Neuronal stem cell (in vitro differentiated cells): Measurements from ENCODE around the gene ITGB6.
A peak's percentile ranks its signal among the peaks of the same experiment; 100 is the strongest.
"Not testable (repeated sequence)": the region's sequence is repeated elsewhere in the genome, so short reads cannot be mapped to it uniquely, and the experiment has no call there.

ENCODE experiments used
- DNase-seq: peaks from one replicate; pipeline ENCODE4 v3.0.0-alpha.2; 2013; ENCODE audit warnings: low spot score
- H2AFZ ChIP-seq: one replicate; pipeline ENCODE4 v1.6.1; 2013; ENCODE audit warnings: mild to moderate bottlenecking, low read length, inconsistent platforms
- H2AK5ac ChIP-seq: 2 replicates; pipeline ENCODE4 v1.6.1; 2013; ENCODE audit warnings: low read depth, mild to moderate bottlenecking, inconsistent platforms, low read length, moderate library complexity, mixed read lengths
- H2BK120ac ChIP-seq: 2 replicates; pipeline ENCODE4 v1.6.1; 2013; ENCODE audit warnings: low read depth, mild to moderate bottlenecking, inconsistent platforms, low read length, moderate library complexity, mixed read lengths
- H2BK12ac ChIP-seq: one replicate; pipeline ENCODE4 v1.6.1; 2013; ENCODE audit warnings: low read length, inconsistent platforms
- H2BK15ac ChIP-seq: 2 replicates; pipeline ENCODE4 v1.6.1; 2013; ENCODE audit warnings: mild to moderate bottlenecking, low read length, inconsistent platforms, mixed read lengths
- H2BK5ac ChIP-seq: one replicate; pipeline ENCODE4 v1.6.1; 2013; ENCODE audit warnings: inconsistent platforms, mild to moderate bottlenecking, low read length, moderate library complexity
- H3K14ac ChIP-seq: one replicate; pipeline ENCODE4 v1.6.1; 2013; ENCODE audit warnings: low read length, inconsistent platforms
- H3K18ac ChIP-seq: 2 replicates; pipeline ENCODE4 v1.6.1; 2013; ENCODE audit warnings: low read length, inconsistent platforms
- H3K23ac ChIP-seq: 2 replicates; pipeline ENCODE4 v1.6.1; 2013; ENCODE audit warnings: low read depth, mild to moderate bottlenecking, mixed read lengths, low read length, inconsistent platforms; ENCODE audit not compliant: poor library complexity
- H3K27ac ChIP-seq: replicated peaks from 3 replicates; pipeline ENCODE4 v1.5.1; 2013; ENCODE audit warnings: low read length, inconsistent platforms
- H3K27me3 ChIP-seq, 3 experiments: 2 replicates each; pipeline ENCODE4 v1.6.1; 2013; ENCODE audit warnings: low read length in 3 of 3, mild to moderate bottlenecking in 2 of 3, inconsistent platforms in 1 of 3, low read depth in 1 of 3, mixed read lengths in 1 of 3, moderate library complexity in 1 of 3; ENCODE audit not compliant: control insufficient read depth in 3 of 3, insufficient read depth in 3 of 3
- H3K36me3 ChIP-seq, 2 donors: replicated peaks in 1 of 2; 2 replicates each; pipeline ENCODE4 v1.6.1; 2013; ENCODE audit warnings: low read length in 2 of 2; ENCODE audit not compliant: control insufficient read depth in 2 of 2, insufficient read depth in 2 of 2
- H3K4ac ChIP-seq: 2 replicates; pipeline ENCODE4 v1.6.1; 2013; ENCODE audit warnings: inconsistent platforms, mild to moderate bottlenecking, low read length, moderate library complexity
- H3K4me1 ChIP-seq, 2 donors: 1 replicate in 1 of 2; 2 replicates in 1 of 2; pipeline ENCODE4 v1.6.1; 2013; ENCODE audit warnings: low read length in 2 of 2, low read depth in 1 of 2; ENCODE audit not compliant: control insufficient read depth in 2 of 2, insufficient read depth in 1 of 2
- H3K4me2 ChIP-seq: one replicate; pipeline ENCODE4 v1.6.1; 2013; ENCODE audit warnings: mild to moderate bottlenecking, low read length, inconsistent platforms; ENCODE audit not compliant: insufficient read depth, poor library complexity, severe bottlenecking
- H3K4me3 ChIP-seq, 2 donors: 2 replicates each; pipeline ENCODE4 v1.5.1; 2013; ENCODE audit warnings: low read length in 2 of 2, mild to moderate bottlenecking in 2 of 2, inconsistent platforms in 1 of 2, moderate library complexity in 1 of 2
- H3K79me1 ChIP-seq: one replicate; pipeline ENCODE4 v1.6.1; 2013; ENCODE audit warnings: low read depth, mild to moderate bottlenecking, inconsistent platforms, low read length, moderate library complexity
- H3K9ac ChIP-seq: one replicate; pipeline ENCODE4 v1.6.1; 2013; ENCODE audit warnings: mild to moderate bottlenecking, low read depth, low read length, inconsistent platforms; ENCODE audit not compliant: poor library complexity
- H3K9me3 ChIP-seq, 2 donors: replicated peaks in 1 of 2; 2 replicates each; pipeline versions ENCODE3 to v1.6.1; 2013; ENCODE audit warnings: low read length in 2 of 2, mild to moderate bottlenecking in 2 of 2, inconsistent platforms in 1 of 2, low read depth in 1 of 2, mixed read lengths in 1 of 2, moderate library complexity in 1 of 2; ENCODE audit not compliant: control insufficient read depth in 2 of 2, insufficient read depth in 1 of 2
- H4K8ac ChIP-seq: one replicate; pipeline ENCODE4 v1.6.1; 2013; ENCODE audit warnings: low read depth, mild to moderate bottlenecking, inconsistent platforms, low read length, moderate library complexity
- H4K91ac ChIP-seq: one replicate; pipeline ENCODE4 v1.6.1; 2013; ENCODE audit warnings: low read length, low read depth, mild to moderate bottlenecking, inconsistent platforms; ENCODE audit not compliant: poor library complexity
- WGBS, 2 donors: extraction: QIAGEN DNeasy Blood & Tissue Kit; methylation state at CpG; one replicate each; pipeline ENCODE4 v1.1.7; 2013; ENCODE audit warnings: missing lambda C conversion rate in 2 of 2, mixed read lengths in 1 of 2; ENCODE audit not compliant: insufficient read length in 2 of 2, insufficient replicate concordance in 1 of 2; ENCODE audit errors: extremely low coverage in 2 of 2; 5-methylcytosine and 5-hydroxymethylcytosine counted together

ITGB6 gene

GRCh38 chr2:160181146-160181836, 18.8 kb downstream of the ITGB6 start:
- Histone ChIP-seq H2BK12ac (peak overlapping the region; percentile 84), H2BK15ac (peak overlapping the region; percentile 49), H2AFZ (peak overlapping the region; percentile 91), H3K18ac (peak overlapping the region; percentile 89)
- not testable (repeated sequence) for H3K79me1 ChIP-seq, H2BK5ac ChIP-seq, DNase-seq, H3K4ac ChIP-seq, H4K8ac ChIP-seq, H3K36me3 ChIP-seq, H3K14ac ChIP-seq, H2BK120ac ChIP-seq, H3K9ac ChIP-seq, H3K4me1 ChIP-seq, H3K27me3 ChIP-seq, H3K9me3 ChIP-seq, H3K23ac ChIP-seq, H4K91ac ChIP-seq, H3K27ac ChIP-seq, H3K4me3 ChIP-seq, H3K4me2 ChIP-seq, H2AK5ac ChIP-seq
- no CpG with 5 or more reads among the region's 11 CpGs for whole genome bisulfite sequencing, 2 donors

GRCh38 chr2:160180690-160181089, 19.4 kb downstream of the ITGB6 start:
- WGBS, 2 donors, result no CpG with 5 or more reads among the region's 7 CpGs
- not testable (repeated sequence) for H3K27ac ChIP-seq

GRCh38 chr2:160180172-160180571, 19.9 kb downstream of the ITGB6 start:
- H3K4me2 ChIP-seq, result no peak overlapping the region
- no peak overlapping the region for H4K8ac ChIP-seq
- no peak overlapping the region for H2AK5ac ChIP-seq
- no peak overlapping the region for H2AFZ ChIP-seq
- H3K79me1 ChIP-seq, result no peaks in the 10 kb centered on the region
- no peak overlapping the region for H3K4ac ChIP-seq
- H2BK15ac ChIP-seq, result no peak overlapping the region
- no peak overlapping the region for H3K14ac ChIP-seq
- no peak overlapping the region for H3K4me3 ChIP-seq
- no peaks in the 10 kb centered on the region for H3K36me3 ChIP-seq
- no peak overlapping the region for H4K91ac ChIP-seq
- no peak for DNase-seq
- no peak overlapping the region for H3K9ac ChIP-seq
- peaks cover 0 to 9% of the 10 kb centered on the region in 2 donors for H3K4me1 ChIP-seq
- H2BK12ac ChIP-seq, result no peak overlapping the region
- H3K27ac ChIP-seq, result no peak overlapping the region
- H3K27me3 ChIP-seq, result no peaks in the 10 kb centered on the region
- no peak overlapping the region for H3K18ac ChIP-seq
- no peak overlapping the region for H2BK120ac ChIP-seq
- no peaks in the 10 kb centered on the region for H3K9me3 ChIP-seq
- H2BK5ac ChIP-seq, result no peak overlapping the region
- H3K23ac ChIP-seq, result no peak overlapping the region

More at GRCh38 chr2:160180690-160181089, 19.4 kb downstream of the ITGB6 start:
- H2AK5ac ChIP-seq, result peak overlapping the region; percentile 63
- H2BK120ac ChIP-seq, H2BK15ac ChIP-seq, H3K9ac ChIP-seq, DNase-seq, H3K9me3 ChIP-seq, H4K91ac ChIP-seq, H2BK5ac ChIP-seq, H3K23ac ChIP-seq, H3K36me3 ChIP-seq, H3K4me3 ChIP-seq, H3K4ac ChIP-seq, H3K27me3 ChIP-seq, H3K4me2 ChIP-seq, H3K4me1 ChIP-seq, H3K14ac ChIP-seq, H3K79me1 ChIP-seq: not testable (repeated sequence)
- H2BK12ac ChIP-seq, result peak overlapping the region; percentile 10
- peak overlapping the region; percentile 92 for H4K8ac ChIP-seq
- peak overlapping the region; percentile 91 for H2AFZ ChIP-seq
- peak overlapping the region; percentile 76 for H3K18ac ChIP-seq

- H3K18ac ChIP-seq, result no peak overlapping the region
- no peak overlapping the region for H2AK5ac ChIP-seq
- no peak overlapping the region for H4K8ac ChIP-seq
- H3K79me1 ChIP-seq, result no peaks in the 10 kb centered on the region
- no peak overlapping the region for H3K23ac ChIP-seq
- no peak overlapping the region for H2BK120ac ChIP-seq
- no peak overlapping the region for H4K91ac ChIP-seq
- no peak overlapping the region for H3K4me3 ChIP-seq
- no peak overlapping the region for H2AFZ ChIP-seq
- no peaks in the 10 kb centered on the region for H3K36me3 ChIP-seq
- H3K4ac ChIP-seq, result no peak overlapping the region
- no peak overlapping the region for H2BK15ac ChIP-seq
- H2BK5ac ChIP-seq, result no peak overlapping the region
- no peaks in the 10 kb centered on the region for H3K4me1 ChIP-seq
- WGBS, 2 donors, result no CpG with 5 or more reads among the region's 8 CpGs
- H2BK12ac ChIP-seq, result no peak overlapping the region
- no peak overlapping the region for H3K14ac ChIP-seq
- H3K4me2 ChIP-seq, result no peak overlapping the region
- no peaks in the 10 kb centered on the region for H3K27me3 ChIP-seq
- no peak for DNase-seq
- H3K9me3 ChIP-seq, result no peaks in the 10 kb centered on the region
- H3K27ac ChIP-seq, result no peak overlapping the region
- no peak overlapping the region for H3K9ac ChIP-seq
These were observed 24.6 kb downstream of the ITGB6 start for GRCh38 chr2:160175169-160176134.
